NCI-H510A (cell line): ENCODE data around the gene SH3RF2.

ENCODE experiments used
- DNase-seq: peaks from one replicate; lab custom pipeline; 2025; lab: John Stamatoyannopoulos, UW

Gene SH3RF2

GRCh38 chr5:145921211-145921610 lies 15.2 kb upstream of the SH3RF2 start:
- DNase-seq = no peak

- DNase-seq = no peak
Measured at GRCh38 chr5:145922059-145922458, 14.3 kb upstream of the SH3RF2 start.

- no peak for DNase-seq
Measured at GRCh38 chr5:145923405-145923804, 13.0 kb upstream of the SH3RF2 start.

- DNase-seq = no peak
Measured at GRCh38 chr5:145924849-145925248, 11.5 kb upstream of the SH3RF2 start.

- no peak for DNase-seq
Measured at GRCh38 chr5:145925353-145925752, 11.0 kb upstream of the SH3RF2 start.

GRCh38 chr5:145925803-145926202 lies 10.6 kb upstream of the SH3RF2 start:
- DNase-seq = no peak

- no peak for DNase-seq
Measured at GRCh38 chr5:145931718-145932117, 4.7 kb upstream of the SH3RF2 start.

GRCh38 chr5:145934276-145934675 lies 2.1 kb upstream of the SH3RF2 start:
- no peak for DNase-seq

- DNase-seq = no peak
Measured at GRCh38 chr5:145937432-145938250, 1.3 kb downstream of the SH3RF2 start.

GRCh38 chr5:145938776-145939539 lies 2.6 kb downstream of the SH3RF2 start:
- DNase-seq = no peak

GRCh38 chr5:145939540-145940065 lies 3.2 kb downstream of the SH3RF2 start:
- DNase-seq = no peak

GRCh38 chr5:145941096-145941447 lies 4.7 kb downstream of the SH3RF2 start:
- no peak for DNase-seq

GRCh38 chr5:145941448-145942130 lies 5.2 kb downstream of the SH3RF2 start:
- DNase-seq = no peak

- no peak for DNase-seq
Measured at GRCh38 chr5:145942201-145942600, 5.8 kb downstream of the SH3RF2 start.

GRCh38 chr5:145942749-145943148 lies 6.4 kb downstream of the SH3RF2 start:
- no peak for DNase-seq

GRCh38 chr5:145943674-145944121 lies 7.3 kb downstream of the SH3RF2 start:
- DNase-seq = peak; percentile 12

GRCh38 chr5:145944328-145944727 lies 8.0 kb downstream of the SH3RF2 start:
- DNase-seq = no peak

- DNase-seq = no peak
Measured at GRCh38 chr5:145945620-145946111, 9.3 kb downstream of the SH3RF2 start.

GRCh38 chr5:145946112-145946861 lies 9.9 kb downstream of the SH3RF2 start:
- no peak for DNase-seq

GRCh38 chr5:145947581-145947980 lies 11.2 kb downstream of the SH3RF2 start:
- no peak for DNase-seq

GRCh38 chr5:145948047-145948446 lies 11.7 kb downstream of the SH3RF2 start:
- DNase-seq = no peak

- DNase-seq = no peak
Measured at GRCh38 chr5:145948921-145949320, 12.5 kb downstream of the SH3RF2 start.
